Activated CD8-positive, alpha-beta memory T cell treated with anti-CD3 and anti-CD28 coated beads, Interleukin-2, amount 50 U/mL, for 24 hours (primary cell): ENCODE data around the gene SULT4A1.

ENCODE experiments used
- DNase-seq: peaks from one replicate; pipeline ENCODE4 v3.0.0-alpha.2; 2020; ENCODE audit errors: extremely low read depth

The SULT4A1 gene

GRCh38 chr22:43844560-43845545, 17.5 kb downstream of the SULT4A1 start:
- no peak for DNase-seq

- DNase-seq: no peak
Observed at GRCh38 chr22:43843783-43844530, 18.4 kb downstream of the SULT4A1 start.

GRCh38 chr22:43841742-43842141, 20.6 kb downstream of the SULT4A1 start:
- no peak for DNase-seq

GRCh38 chr22:43840851-43841250, 21.5 kb downstream of the SULT4A1 start:
- DNase-seq: no peak

- DNase-seq: no peak
Observed at GRCh38 chr22:43840431-43840830, 21.9 kb downstream of the SULT4A1 start.

- DNase-seq: no peak
Observed at GRCh38 chr22:43839781-43840180, 22.5 kb downstream of the SULT4A1 start.

- no peak for DNase-seq
Observed at GRCh38 chr22:43838571-43839307, 23.6 kb downstream of the SULT4A1 start.

- no peak for DNase-seq
Observed at GRCh38 chr22:43838161-43838560, 24.2 kb downstream of the SULT4A1 start.

GRCh38 chr22:43837666-43838065, 24.6 kb downstream of the SULT4A1 start:
- no peak for DNase-seq

GRCh38 chr22:43835736-43836135, 26.6 kb downstream of the SULT4A1 start:
- DNase-seq: no peak

GRCh38 chr22:43835166-43835565, 27.1 kb downstream of the SULT4A1 start:
- DNase-seq: no peak

- no peak for DNase-seq
Observed at GRCh38 chr22:43833286-43834240, 28.8 kb downstream of the SULT4A1 start.

- DNase-seq: no peak
Observed at GRCh38 chr22:43832393-43833265, 29.7 kb downstream of the SULT4A1 start.

- DNase-seq: no peak
Observed at GRCh38 chr22:43831561-43832392, 30.5 kb downstream of the SULT4A1 start.

- DNase-seq: no peak
Observed at GRCh38 chr22:43830931-43831560, 31.3 kb downstream of the SULT4A1 start.

GRCh38 chr22:43829904-43830851, 32.1 kb downstream of the SULT4A1 start:
- no peak for DNase-seq
